KMS-11 (cell line): ENCODE measurements around the gene PDCD7.

Source experiments
- H2AFZ ChIP-seq: fragments of 200-600 bp; sonication (generic); 2 replicates; pipeline ENCODE4 v1.6.1; 2016; ENCODE audit warnings: antibody characterized with exemption, mixed run types, low read depth
- H3K27ac ChIP-seq: fragments of 200-600 bp; sonication (generic); 2 replicates; pipeline ENCODE4 v1.6.1; 2016; ENCODE audit warnings: mild to moderate bottlenecking, mixed run types
- H3K27me3 ChIP-seq: fragments of 200-600 bp; sonication (generic); 2 replicates; pipeline ENCODE4 v1.6.1; 2017; ENCODE audit warnings: mild to moderate bottlenecking, low read depth, mixed run types, moderate library complexity; ENCODE audit not compliant: insufficient read depth
- H3K36me3 ChIP-seq: fragments of 200-600 bp; sonication (generic); 2 replicates; pipeline ENCODE4 v1.6.1; 2017; ENCODE audit warnings: mild to moderate bottlenecking, mixed run types; ENCODE audit not compliant: insufficient read depth
- H3K4me1 ChIP-seq: fragments of 200-600 bp; sonication (generic); 2 replicates; pipeline ENCODE4 v1.6.1; 2016; ENCODE audit warnings: mild to moderate bottlenecking, low read depth, mixed run types; ENCODE audit not compliant: poor library complexity, severe bottlenecking
- H3K4me2 ChIP-seq: fragments of 200-600 bp; sonication (generic); 2 replicates; pipeline ENCODE4 v1.7.0; 2016; ENCODE audit warnings: mild to moderate bottlenecking, mixed run types
- H3K4me3 ChIP-seq: fragments of 200-600 bp; sonication (generic); IDR thresholded peaks from 2 replicates; pipeline ENCODE4 v1.6.1; 2017; ENCODE audit warnings: low read depth, low read length, mixed read lengths; ENCODE audit not compliant: insufficient read depth
- H3K79me2 ChIP-seq: fragments of 200-600 bp; sonication (generic); 2 replicates; pipeline ENCODE4 v1.6.1; 2016; ENCODE audit warnings: low read depth, mixed run types; ENCODE audit not compliant: insufficient read depth
- H3K9ac ChIP-seq: fragments of 200-600 bp; sonication (generic); 2 replicates; pipeline ENCODE4 v1.6.1; 2016; ENCODE audit warnings: mild to moderate bottlenecking, mixed run types
- H4K20me1 ChIP-seq: fragments of 200-600 bp; sonication (generic); 2 replicates; pipeline ENCODE4 v1.6.1; 2016; ENCODE audit warnings: mild to moderate bottlenecking, mixed run types; ENCODE audit not compliant: insufficient read depth
- TF ChIP-seq, protein P1 (sequence below): fragments of 200-600 bp; sonication (generic); conservative IDR thresholded peaks from 2 replicates; pipeline ENCODE4 v1.6.1; 2017; ENCODE audit warnings: low read depth, mild to moderate bottlenecking, antibody characterized with exemption, low read length, moderate library complexity, mixed read lengths

Gene PDCD7

GRCh38 chr15:65081758-65082157 lies 51.9 kb downstream of the PDCD7 start:
- H4K20me1 ChIP-seq, result no peaks in the 10 kb centered on the region

DNA sequence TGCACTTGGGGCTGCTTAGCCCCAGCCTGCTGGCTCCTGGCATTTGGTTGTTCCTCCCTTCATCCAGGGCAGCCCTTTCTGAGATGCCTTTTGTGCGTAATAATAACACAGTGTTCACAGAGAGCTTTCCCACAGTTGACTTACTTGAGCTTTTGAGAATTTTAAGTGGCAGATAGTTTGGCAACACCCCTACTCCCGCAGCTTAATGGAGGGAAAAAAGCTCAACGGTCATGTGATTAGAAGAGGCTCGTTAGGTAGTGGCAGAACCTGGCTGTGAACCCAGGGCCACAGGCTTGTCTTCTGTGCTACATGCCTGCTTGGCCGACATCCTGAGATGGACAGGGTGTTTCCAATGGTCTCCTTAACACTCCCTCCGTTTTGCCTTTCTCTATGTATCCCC lies 52.3 kb downstream of the PDCD7 start:
- H3K4me2 ChIP-seq, result no peak overlapping the region
- H3K4me3 ChIP-seq, result no peak overlapping the region

More at GRCh38 chr15:65081758-65082157, 51.9 kb downstream of the PDCD7 start:
- Histone ChIP-seq H3K36me3 (no peaks in the 10 kb centered on the region), H3K79me2 (no peaks in the 10 kb centered on the region), H2AFZ (no peak overlapping the region), H3K27ac (no peak overlapping the region), H3K4me3 (no peak overlapping the region), H3K4me2 (no peak overlapping the region), H3K9ac (no peak overlapping the region), H3K4me1 (no peaks in the 10 kb centered on the region), H3K27me3 (no peaks in the 10 kb centered on the region; the same call in 1 of the 2 replicates)
- TF ChIP-seq, protein P1, sequence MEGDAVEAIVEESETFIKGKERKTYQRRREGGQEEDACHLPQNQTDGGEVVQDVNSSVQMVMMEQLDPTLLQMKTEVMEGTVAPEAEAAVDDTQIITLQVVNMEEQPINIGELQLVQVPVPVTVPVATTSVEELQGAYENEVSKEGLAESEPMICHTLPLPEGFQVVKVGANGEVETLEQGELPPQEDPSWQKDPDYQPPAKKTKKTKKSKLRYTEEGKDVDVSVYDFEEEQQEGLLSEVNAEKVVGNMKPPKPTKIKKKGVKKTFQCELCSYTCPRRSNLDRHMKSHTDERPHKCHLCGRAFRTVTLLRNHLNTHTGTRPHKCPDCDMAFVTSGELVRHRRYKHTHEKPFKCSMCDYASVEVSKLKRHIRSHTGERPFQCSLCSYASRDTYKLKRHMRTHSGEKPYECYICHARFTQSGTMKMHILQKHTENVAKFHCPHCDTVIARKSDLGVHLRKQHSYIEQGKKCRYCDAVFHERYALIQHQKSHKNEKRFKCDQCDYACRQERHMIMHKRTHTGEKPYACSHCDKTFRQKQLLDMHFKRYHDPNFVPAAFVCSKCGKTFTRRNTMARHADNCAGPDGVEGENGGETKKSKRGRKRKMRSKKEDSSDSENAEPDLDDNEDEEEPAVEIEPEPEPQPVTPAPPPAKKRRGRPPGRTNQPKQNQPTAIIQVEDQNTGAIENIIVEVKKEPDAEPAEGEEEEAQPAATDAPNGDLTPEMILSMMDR, result no peak

DNA sequence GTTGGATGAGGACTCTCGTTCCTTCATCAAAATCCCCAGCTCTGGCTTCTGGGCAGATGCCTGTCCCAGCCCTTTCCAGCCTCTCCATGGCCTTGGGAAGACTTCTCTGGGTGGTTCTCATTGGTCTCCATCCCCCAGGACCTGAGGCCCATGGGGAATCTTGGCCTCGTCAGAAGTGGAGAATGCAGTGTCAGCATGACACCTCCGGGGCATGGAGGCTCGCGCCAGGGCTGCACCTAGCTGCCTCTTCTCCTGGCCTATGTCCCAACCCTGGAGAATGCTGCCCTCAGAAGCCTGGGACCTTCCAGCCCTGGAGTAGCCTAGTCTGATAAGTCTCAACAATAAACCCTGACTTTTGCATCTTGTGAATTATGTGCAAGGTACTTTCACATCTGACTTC lies 54.0 kb downstream of the PDCD7 start:
- Histone ChIP-seq H3K4me3 (no peak overlapping the region), H3K4me2 (no peak overlapping the region), H3K27me3 (no peaks in the 10 kb centered on the region; the same call in 1 of the 2 replicates), H3K4me1 (no peaks in the 10 kb centered on the region), H3K79me2 (no peaks in the 10 kb centered on the region), H3K36me3 (no peaks in the 10 kb centered on the region), H3K9ac (no peak overlapping the region), H3K27ac (no peak overlapping the region), H4K20me1 (no peaks in the 10 kb centered on the region), H2AFZ (no peak overlapping the region)
- TF ChIP-seq, protein P1, result no peak

More for the DNA sequence above, 52.3 kb downstream of the PDCD7 start:
- Histone ChIP-seq H3K4me1 (no peaks in the 10 kb centered on the region), H3K79me2 (no peaks in the 10 kb centered on the region), H2AFZ (no peak overlapping the region), H3K27ac (no peak overlapping the region), H3K9ac (no peak overlapping the region), H3K27me3 (no peaks in the 10 kb centered on the region; the same call in 1 of the 2 replicates), H4K20me1 (no peaks in the 10 kb centered on the region), H3K36me3 (no peaks in the 10 kb centered on the region)
- TF ChIP-seq, protein P1, result no peak

- Histone ChIP-seq H3K36me3 (no peaks in the 10 kb centered on the region), H3K79me2 (no peaks in the 10 kb centered on the region), H3K27ac (no peak overlapping the region), H3K4me2 (no peak overlapping the region), H4K20me1 (no peaks in the 10 kb centered on the region), H3K4me1 (no peaks in the 10 kb centered on the region), H2AFZ (no peak overlapping the region), H3K9ac (no peak overlapping the region), H3K27me3 (no peaks in the 10 kb centered on the region; the same call in 1 of the 2 replicates), H3K4me3 (no peak overlapping the region)
- TF ChIP-seq, protein P1, result no peak
Measured at GRCh38 chr15:65077981-65078352, 55.6 kb downstream of the PDCD7 start.
